T1000 (cell line): ENCODE data around the gene MGP.
A peak's percentile ranks its signal among the peaks of the same experiment; 100 is the strongest.

Experiments
- DNase-seq: peaks from one replicate; lab custom pipeline; 2025; ENCODE audit warnings: mixed read lengths; lab: John Stamatoyannopoulos, UW

Gene MGP

GRCh38 chr12:14860490-14860889 lies 25.2 kb downstream of the MGP start:
- no peak for DNase-seq

DNA sequence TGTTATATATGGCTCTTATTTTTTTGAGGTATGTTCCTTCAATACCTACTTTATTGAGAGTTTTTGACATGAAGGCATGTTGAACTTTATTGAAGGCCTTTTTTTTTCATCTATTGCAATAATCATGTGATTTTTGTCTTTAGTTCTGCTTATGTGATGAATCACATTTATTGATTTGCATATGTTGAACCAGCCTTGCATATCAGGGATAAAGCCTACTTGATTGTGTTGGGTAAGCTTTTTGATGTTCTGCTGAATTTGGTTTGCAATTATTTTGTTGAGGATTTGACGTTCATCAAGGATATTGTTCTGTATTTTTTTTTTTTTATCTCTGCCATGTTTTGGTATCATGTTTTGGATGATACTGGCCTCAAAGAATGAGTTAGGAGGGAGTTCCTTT lies 27.1 kb downstream of the MGP start:
- no peak for DNase-seq

DNA sequence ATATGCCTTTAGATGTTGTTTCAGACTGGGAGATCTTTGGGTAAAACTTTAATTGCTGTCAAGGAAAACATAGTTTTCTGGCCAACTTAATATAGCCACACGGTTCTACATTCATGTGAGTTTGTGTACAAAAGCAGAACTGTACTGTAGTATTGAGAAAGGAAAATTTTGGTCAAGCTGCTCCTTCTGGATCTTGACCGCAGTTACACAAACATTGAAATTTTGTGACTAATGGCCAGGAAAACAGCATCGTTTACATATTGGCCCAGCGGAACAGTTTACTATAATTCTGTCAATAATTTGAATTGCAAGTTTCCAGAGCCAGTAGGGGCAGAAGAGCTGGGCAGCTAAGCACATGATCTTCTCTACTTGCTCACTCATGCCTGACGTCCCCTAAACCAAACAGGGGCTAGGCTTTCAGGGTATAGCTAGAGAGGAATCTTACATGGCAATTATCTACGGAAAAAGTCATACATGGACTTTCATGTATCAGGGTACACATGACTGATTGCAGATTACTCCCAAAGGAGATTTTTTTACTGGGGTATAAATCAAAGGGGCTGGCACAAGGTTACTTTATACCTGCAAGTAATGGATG lies 31.0 kb downstream of the MGP start:
- DNase-seq = no peak

DNA sequence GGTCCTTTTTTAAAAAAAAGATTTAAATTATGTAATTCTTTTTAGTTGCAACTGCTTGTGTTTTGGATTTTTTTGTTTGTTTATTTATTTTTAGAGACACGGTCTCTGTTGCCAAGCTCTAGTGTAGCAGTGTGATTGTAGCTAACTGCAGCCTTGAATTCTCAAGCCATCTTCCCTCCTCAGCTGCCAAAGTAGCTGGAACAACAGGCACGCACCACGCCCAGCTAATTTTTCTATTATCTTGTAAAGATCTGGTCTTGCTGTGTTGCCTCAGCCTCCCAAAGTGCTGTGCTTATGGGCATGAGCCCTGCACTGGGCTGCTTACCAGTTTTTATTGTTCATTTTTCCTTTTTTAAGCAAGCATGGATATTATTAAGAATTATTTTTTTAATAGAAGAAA lies 31.7 kb downstream of the MGP start:
- no peak for DNase-seq

- no peak for DNase-seq
Observed at GRCh38 chr12:14852880-14853279, 32.8 kb downstream of the MGP start.

- DNase-seq = no peak
Observed at GRCh38 chr12:14850929-14851663, 34.6 kb downstream of the MGP start.

DNA sequence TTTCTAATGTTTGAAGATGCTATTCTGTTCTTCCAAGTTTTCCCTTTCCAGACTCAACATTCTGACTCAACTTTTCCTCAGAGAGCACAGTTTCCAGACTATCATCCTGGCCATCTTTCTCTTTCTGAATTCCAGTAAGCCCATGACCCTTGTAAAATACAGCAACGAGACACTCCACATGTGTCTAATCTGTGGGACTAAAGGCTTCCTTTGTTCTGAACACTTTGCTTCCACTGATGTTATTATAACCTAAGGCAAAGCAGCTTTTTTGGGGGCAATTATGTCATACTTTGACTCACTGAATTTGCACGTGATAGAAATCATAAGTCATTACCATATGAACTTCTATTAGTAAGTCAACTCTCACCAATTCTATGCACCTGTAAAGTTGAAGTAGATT lies 36.0 kb downstream of the MGP start:
- peak; percentile 8 for DNase-seq

DNA sequence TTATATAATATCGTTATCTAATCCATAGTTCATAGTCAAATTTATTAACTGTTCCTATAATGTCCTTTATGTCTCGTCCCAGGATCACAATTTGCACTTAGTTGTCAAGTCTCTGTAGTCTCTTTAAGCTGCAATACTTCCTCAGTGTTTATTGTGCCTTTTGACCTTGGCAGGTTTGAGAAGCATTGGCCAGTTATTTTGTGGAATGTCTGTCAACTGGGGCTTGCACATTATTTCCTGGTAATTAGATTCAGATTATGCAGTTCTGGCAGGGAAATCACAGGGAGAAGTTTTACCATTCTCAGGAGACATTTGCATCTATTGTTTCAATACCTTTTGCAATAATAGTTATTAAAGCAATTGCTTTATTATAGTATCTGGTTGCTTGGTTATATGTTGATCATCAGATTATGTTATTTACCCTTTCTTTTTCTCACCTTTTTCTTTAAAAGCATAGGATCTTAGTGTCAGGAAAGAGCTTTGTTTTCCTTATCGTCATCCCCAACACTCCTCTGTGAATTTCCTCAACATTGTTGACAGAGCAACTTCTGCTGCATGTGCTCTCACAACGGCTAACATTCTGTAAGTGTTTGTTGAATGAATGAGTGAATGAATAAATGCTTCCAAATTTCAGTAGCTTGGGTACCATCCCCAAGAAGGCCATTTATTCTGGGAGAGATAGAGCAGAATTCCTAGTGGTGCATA lies 38.6 kb downstream of the MGP start:
- DNase-seq = no peak

GRCh38 chr12:14846042-14846587 lies 39.5 kb downstream of the MGP start:
- no peak for DNase-seq

DNA sequence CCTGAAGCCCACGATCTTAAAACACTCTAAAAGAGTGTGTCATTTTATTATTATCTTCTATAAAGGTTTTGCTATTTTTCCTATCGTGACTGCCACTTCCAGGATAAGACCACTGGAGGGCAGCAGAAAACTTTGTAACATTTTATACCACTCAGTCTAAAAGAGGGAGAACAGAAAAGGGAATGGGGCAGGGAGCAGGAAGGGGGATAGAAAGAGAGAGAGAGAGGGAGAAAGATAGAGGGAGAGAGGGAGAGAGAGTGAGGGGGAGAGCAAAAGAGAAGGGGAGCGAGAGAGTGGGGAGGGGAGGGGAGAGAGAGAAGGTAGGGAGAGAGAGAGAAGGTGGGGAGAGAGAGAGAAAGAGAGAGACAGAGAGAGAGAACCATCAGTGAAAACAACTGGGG lies 40.3 kb downstream of the MGP start:
- peak; percentile 6 for DNase-seq

DNA sequence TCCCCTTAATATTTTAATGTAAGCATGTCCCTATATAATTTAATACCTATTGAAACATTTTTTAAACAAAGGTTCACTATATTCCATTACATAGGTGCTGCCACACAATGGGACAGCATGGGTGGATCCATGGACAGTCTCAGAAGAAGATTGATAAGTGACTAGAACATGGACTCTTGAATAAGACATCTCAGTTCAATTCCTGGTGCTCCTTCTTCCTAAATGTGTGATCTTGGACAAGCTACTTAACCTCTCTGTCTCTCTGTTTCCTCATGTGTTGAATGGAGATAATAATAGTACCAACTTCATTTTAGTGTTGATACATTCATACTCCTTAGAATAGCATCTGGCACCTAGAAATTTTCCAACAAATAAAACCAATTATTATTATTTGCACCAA lies 41.3 kb downstream of the MGP start:
- DNase-seq = no peak

DNA sequence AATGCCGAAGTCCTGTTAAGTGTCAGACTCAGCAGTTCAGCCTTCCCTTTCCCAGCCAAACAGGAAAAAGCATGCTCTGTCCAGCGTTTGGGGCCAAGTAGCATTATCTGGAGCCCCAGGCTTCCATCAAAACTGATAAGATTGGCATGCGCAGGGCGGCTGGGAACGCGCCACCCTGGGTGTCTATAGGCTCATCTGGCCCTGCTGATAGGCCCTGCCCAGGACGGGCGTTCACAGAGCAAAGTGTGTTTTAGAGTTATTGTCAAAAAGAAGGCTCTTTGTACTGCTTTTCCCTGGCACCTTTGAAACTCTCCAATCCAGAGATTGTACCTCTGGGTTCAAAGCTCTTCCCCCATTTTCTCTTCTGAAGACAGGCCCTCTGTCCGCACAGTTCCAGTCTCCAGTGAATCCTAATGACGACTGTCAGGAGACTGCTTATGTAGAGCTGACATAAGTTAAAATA lies 42.2 kb downstream of the MGP start, which contains the start of gene ART4:
ART4 (minus strand) TSS at position 102 of the 463 bp plus-strand sequence. CDS start 413 bp downstream, outside the sequence.
- DNase-seq = no peak

GRCh38 chr12:14842315-14842714 lies 43.3 kb downstream of the MGP start:
- DNase-seq = no peak

DNA sequence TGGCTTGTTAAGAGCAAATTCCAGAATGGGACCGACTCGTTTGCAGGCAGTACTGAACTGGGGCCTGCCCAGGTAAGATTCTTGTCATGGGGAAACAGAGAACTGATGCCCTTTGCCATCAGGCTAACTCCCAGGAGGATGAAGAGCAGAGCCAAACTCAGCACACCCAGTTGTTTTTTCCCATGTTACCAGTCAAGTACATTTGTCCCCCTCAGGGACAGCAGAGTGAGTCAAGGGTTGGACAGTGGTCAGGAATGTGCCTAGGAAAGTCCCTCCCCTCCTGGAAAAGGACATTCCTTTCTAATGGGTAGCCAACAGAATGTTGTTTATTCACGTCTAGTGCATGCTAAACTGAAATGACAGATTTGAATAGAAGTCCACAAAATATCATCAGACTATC lies 43.9 kb downstream of the MGP start:
- DNase-seq = peak; percentile 45

- DNase-seq = no peak
Observed at GRCh38 chr12:14840616-14841015, 45.0 kb downstream of the MGP start.

DNA sequence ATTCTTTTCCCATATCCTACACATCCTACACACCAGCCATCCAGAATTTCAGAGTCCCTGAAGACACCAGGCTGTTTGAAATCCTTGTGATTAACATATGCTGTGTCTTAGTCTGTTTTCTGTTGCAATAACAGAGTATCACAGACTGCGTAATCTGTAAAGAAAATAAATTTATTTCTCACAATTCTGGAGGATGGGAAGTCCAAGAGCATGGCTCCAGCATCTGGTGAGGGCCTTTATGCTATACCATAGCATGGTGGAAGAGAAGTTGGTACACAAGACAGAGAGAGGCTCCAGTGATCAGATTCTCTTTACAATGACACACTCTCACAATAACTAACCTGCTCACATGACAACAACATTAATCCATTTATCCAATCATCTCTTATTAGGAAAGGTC lies 46.4 kb downstream of the MGP start:
- no peak for DNase-seq

DNA sequence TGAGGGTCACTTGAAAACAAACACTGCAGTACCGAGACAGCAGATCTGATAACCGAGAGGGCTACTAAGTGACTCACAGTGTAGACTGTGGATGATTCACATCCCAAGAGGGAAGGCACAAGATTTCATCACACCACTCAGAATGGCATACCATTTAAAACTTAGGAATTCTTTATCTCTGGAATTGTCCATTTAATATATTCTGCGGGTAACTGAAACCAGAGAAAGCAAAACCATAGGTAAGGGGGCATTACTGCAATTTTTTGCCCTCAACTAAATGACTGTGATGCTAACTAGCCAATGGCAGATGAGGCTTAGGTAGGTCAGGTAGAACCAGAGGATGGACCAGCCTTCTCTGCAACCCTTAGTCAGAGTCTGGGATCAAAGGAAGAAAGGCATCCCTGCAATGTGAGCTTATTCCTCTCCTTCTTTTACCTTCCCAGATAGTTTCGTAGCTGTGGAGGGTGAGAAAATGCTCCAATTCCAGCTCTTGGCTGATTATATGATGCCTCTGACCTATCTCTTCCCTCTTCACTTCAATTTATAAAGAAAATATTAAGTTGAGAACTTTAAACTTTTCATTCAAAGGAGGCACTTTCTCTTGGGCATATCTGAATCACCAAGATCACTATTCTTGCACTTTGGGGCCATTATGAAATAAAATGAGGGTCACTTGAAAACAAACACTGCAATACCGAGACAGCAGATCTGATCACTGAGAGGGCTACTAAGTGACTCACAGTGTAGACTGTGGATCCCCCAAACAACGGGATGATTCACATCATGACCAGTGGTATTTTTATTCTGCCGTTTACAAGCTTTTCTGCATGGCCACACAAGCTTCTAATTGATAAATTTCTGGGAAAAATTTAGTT lies 49.1 kb downstream of the MGP start:
- DNase-seq = peak; percentile 45

DNA sequence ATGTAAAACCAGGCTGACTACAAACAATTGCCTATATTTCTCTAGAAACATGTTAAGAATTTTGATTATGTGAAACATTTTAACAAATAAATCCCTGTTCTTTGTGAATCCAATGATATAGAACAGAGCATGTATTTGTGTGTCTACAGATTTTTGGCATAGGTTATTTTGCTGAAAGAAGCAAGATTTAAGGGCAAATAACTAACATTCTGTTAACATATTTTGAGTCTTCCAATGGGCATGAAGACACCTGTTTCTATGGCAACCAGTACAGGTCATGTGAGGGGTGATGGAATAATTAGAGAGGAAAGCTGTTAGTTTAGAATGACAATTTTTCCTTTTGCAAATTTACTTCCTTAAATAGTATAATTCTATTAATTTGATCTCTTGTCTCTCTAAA lies 51.1 kb downstream of the MGP start:
- DNase-seq = no peak

DNA sequence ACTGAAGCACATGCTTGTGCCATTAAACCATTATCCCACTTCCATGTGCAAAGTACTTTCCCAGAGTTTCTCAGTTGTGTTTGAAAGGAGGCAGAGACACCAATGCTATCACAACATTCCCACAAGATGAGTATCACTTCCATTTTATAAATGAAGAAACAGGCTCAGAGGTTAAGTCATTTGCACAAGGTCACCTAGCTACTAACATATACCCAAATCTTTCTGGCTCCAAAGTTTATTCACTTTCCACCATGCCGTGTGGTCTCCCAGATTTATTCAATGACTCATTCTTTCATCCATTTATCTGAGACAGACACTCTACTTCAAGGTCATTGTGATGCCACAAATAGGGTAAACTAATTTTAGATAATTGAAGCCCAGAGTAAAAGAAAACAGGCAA lies 51.7 kb downstream of the MGP start:
- no peak for DNase-seq

- DNase-seq = no peak
Observed at GRCh38 chr12:14833336-14833735, 52.3 kb downstream of the MGP start.
